Measurements from ENCODE around the gene TAS1R1. TPM values are rescaled to one million over a fixed set of nuclear protein-coding genes. Genes with fewer than 3 reads are reported as not detected.

Gene TAS1R1
- total RNA-seq, 4 donors from 2014 or later, result not detected

GRCh38 chr1:6534248-6534822 is 20.8 kb upstream of the TAS1R1 start:
- no peak for DNase-seq
- H3K4me1 ChIP-seq, result no peaks in the 10 kb centered on the region
- TF ChIP-seq CTCF (IDR thresholded peaks at IDR 0.05), result no peak
- TF ChIP-seq POLR2A (IDR thresholded peaks at IDR 0.05), result no peak
- H3K9me3 ChIP-seq, result no peaks in the 10 kb centered on the region
- H3K27ac ChIP-seq, result no peak overlapping the region
- peaks cover 0 to 63% (median 3%) of the 10 kb centered on the region in 3 donors for H3K36me3 ChIP-seq
- no peak overlapping the region for H3K4me3 ChIP-seq
- H3K27me3 ChIP-seq, result no peaks in the 10 kb centered on the region

GRCh38 chr1:6535214-6535613 is 19.9 kb upstream of the TAS1R1 start:
- TF ChIP-seq CTCF (IDR thresholded peaks at IDR 0.05), result no peak
- TF ChIP-seq POLR2A (IDR thresholded peaks at IDR 0.05), result no peak
- H3K9me3 ChIP-seq, result no peaks in the 10 kb centered on the region
- no peak overlapping the region for H3K4me3 ChIP-seq
- H3K36me3 ChIP-seq, result peaks cover 0 to 56% (median 3%) of the 10 kb centered on the region in 3 donors
- no peak for DNase-seq
- H3K4me1 ChIP-seq, result no peaks in the 10 kb centered on the region
- H3K27ac ChIP-seq, result no peak overlapping the region
- H3K27me3 ChIP-seq, result no peaks in the 10 kb centered on the region

GRCh38 chr1:6536291-6536690 is 18.8 kb upstream of the TAS1R1 start:
- Histone ChIP-seq H3K9me3 (no peaks in the 10 kb centered on the region), H3K36me3 (peaks cover 0 to 51% (median 3%) of the 10 kb centered on the region in 3 donors), H3K4me3 (no peak overlapping the region), H3K4me1 (no peaks in the 10 kb centered on the region), H3K27me3 (no peaks in the 10 kb centered on the region), H3K27ac (no peak overlapping the region)
- DNase-seq, result no peak
- TF ChIP-seq POLR2A (IDR thresholded peaks at IDR 0.05) (no peak), CTCF (IDR thresholded peaks at IDR 0.05) (no peak)

GRCh38 chr1:6538956-6539355 is 16.2 kb upstream of the TAS1R1 start:
- no peak overlapping the region for H3K4me3 ChIP-seq
- no peak for DNase-seq
- peaks cover 0 to 46% (median 0%) of the 10 kb centered on the region in 3 donors for H3K36me3 ChIP-seq
- H3K27ac ChIP-seq, result no peak overlapping the region
- TF ChIP-seq CTCF (IDR thresholded peaks at IDR 0.05), result no peak
- no peak for TF ChIP-seq POLR2A (IDR thresholded peaks at IDR 0.05)
- H3K4me1 ChIP-seq, result no peaks in the 10 kb centered on the region
- H3K9me3 ChIP-seq, result no peaks in the 10 kb centered on the region
- H3K27me3 ChIP-seq, result no peaks in the 10 kb centered on the region

- H3K36me3 ChIP-seq, result peaks cover 0 to 80% (median 2%) of the 10 kb centered on the region in 3 donors
Observed at GRCh38 chr1:6544831-6545230, 10.3 kb upstream of the TAS1R1 start.

More at GRCh38 chr1:6544831-6545230, 10.3 kb upstream of the TAS1R1 start:
- H3K4me1 ChIP-seq, result no peaks in the 10 kb centered on the region
- H3K27ac ChIP-seq, result no peak overlapping the region
- no peak overlapping the region for H3K4me3 ChIP-seq
- no peak for TF ChIP-seq CTCF (IDR thresholded peaks at IDR 0.05)
- TF ChIP-seq POLR2A (IDR thresholded peaks at IDR 0.05), result no peak
- no peak for DNase-seq
- no peaks in the 10 kb centered on the region for H3K9me3 ChIP-seq
- H3K27me3 ChIP-seq, result no peaks in the 10 kb centered on the region
